Activated CD4-positive, alpha-beta T cell treated with anti-CD3 and anti-CD28 coated beads, Interleukin-10, Interleukin-2, amounts not matched to agents 100 ng/mL and 50 ng/mL, durations not matched to agents 16 hours and 8 hours (primary cell): ENCODE data around the gene PGBD1.

ENCODE experiments used
- DNase-seq: peaks from one replicate; pipeline ENCODE4 v3.0.0-alpha.2; 2020

Gene PGBD1

DNA sequence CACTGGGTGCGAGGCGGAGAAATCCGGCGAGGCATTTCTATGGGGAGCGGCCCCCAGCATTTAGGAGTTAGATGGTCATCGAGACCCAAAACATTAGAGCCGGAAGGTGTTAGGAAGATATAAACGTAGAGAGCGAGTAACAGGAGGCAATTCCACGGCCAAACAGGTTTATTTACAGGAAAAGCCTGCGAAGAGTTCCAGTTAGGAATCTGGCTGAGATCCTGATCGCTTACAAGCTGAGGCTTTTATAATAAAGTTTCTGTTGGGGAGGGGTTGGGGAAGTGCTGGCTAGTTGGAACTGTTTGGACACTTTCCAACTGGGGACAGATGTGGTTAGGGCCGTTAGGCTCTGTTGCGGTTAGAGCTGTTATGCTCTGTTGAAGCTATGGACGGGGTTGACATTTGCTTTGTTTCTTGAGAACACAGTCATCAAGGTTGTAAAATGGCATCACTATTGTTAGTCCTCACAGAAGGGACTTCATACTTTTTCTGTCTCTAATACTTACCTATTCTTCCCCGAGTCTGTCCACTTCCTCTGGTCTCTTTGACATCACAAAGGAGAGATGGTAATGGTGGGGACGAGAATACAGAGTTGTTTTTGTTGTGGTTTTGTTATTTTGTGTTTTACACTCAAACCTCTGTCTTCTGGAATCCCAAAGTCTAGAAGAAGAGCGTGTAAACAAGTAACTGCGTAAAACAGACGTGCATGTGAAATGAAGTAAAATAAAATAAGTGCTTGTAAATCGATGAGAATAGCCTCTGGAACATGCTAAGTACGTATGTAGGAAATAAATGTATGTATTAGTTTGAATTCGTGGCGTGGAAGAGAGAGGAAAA, 55.1 kb downstream of the PGBD1 start:
- peak; percentile 14 for DNase-seq

DNA sequence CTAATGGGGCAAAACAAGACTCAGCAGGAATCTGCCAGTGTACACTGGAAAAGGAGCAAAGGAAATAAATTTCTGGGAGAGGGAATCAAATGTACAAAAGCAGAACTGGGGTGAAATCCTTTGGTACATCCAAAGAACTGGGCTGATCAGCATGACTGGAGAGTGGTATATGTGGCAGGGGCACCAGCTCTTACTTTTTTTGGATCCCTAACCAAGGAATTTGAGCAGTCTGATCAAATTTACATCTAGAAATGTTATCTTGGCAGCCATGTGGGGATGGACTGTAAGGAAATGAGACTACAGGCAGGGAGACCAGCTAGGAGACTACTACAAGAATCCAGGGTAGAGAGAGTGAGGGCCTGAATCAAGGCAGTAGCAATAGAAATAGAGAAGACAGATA, 55.7 kb downstream of the PGBD1 start:
- no peak for DNase-seq

DNA sequence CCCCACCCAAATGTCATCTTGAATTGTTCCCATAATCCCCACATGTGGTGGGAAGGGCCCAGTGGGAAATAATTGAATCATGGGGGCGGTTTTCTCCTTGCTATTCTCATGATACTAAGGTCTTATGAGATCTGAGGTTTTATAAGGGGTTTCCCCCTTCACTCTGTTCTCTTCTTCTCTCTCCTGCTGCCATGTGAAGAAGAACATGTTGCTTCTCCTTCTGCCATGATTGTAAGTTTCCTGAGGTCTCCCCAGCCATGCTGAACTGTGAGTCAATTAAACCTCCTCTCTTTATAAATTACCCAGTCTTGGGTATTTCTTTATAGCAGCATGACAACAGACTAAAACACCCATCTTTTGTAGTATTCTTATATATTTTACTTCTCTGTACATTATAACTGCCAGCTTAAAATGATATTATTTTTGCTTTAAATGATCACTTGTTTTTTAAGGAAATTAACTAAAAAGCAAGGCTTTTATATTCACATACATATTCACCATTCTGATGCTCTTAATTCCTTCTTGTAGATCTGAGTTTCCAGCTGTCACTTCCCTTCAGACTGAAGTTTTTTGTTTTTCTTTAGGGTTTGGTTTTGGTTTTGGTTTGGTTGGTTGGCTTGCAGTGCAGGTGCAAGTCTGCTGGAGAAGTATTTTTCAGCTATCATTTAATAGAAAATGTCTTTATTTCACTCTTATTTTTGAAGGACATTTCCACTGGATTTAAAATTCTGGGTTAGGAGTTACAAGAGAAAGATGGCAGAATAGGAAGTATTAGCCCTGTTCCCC, 59.1 kb downstream of the PGBD1 start:
- no peak for DNase-seq

DNA sequence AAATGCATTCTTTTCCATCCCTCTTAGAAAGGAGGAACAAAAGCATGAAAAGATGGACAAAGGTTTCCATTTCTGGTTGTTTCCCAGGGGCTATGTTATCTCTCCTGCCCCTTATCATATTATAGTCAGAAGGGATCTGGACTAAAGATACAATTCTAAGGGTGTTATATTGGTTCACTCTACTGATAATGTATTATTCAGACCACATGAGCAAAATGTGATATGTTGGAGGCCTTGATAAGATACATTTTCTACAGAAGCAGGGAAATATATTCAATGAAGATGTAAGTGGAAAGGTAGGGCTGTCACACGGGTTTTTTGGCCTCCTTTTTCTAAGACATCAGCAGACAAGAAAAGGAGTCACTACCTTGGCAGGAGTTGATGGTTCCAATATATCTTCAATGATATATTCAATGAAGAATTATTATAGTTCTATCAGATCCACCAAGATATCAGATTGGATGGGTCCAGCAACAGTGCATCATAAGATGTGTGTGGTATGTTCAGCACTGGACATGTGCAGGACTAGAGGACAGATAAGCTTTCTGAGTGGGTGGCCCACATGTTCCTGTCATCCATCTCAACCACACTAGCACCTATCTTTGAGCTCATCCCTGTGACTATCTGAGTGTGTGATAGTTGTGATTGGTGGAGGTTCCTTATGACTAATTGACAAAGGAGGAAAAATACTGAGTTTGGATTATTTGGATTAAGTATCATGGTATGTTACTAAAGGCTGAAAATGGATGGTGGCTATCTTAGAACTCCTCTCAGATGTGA, 62.7 kb downstream of the PGBD1 start:
- DNase-seq = no peak

DNA sequence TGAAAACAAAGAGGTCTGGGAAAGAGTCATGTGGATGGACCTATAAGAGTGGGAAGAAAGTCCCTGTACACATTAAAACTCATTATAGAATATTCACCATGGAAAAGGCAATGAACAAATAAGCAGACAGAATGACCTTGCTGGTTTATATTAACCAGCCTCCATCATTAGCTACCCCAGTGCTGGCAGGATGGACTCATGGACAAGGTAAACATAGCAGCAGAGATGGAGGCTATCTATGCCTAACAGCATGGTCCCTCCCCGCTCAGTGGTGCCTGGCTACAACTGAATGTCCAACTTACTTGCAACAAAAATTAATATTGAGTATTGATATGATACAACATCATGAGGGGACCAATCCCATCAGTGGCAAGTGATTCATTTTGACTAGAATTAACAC, 63.8 kb downstream of the PGBD1 start:
- no peak for DNase-seq

DNA sequence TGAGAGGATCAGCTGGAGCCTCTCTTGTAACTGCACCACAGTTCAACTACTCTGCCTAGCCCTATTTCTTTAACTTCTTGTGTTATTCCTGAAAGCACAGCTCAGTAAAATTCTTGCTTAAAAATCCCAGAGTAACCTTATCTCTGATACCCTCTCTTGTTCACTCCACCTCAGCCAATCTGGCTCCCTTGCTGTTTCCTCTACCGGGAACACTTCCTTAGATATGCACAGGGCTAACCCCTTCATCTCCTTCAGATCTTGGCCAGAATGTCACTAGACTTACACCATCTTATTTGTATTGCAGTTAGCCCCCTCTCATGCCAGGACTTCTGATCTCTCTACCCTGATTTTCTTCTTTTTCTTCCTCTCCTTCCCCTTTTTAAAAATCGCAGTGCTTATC, 65.7 kb downstream of the PGBD1 start:
- no peak for DNase-seq

DNA sequence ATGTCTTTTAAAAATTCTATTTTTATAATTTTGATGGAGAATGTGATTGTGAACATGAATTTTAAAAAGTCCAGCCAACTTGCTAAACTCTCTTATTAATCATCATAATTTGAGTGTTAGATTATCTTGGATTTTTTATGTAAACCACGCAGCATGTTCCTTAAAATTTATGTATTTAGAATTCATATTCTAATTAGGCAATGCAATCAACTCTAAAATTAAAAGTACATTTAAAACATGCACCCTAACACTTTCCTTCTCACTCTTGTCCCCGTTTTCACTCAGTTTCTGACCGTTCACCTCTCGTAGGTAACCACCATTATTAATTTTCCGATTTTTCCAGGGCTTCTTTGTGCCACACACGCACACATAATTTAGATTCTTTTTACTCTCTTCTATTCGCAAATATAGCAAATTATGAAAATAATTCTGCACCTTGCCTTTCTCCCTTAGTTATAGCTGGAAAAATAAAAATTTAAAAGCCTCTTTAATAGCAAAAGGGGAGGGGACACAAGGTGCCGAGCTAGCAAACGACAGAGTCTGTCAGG, 68.0 kb downstream of the PGBD1 start:
- no peak for DNase-seq

DNA sequence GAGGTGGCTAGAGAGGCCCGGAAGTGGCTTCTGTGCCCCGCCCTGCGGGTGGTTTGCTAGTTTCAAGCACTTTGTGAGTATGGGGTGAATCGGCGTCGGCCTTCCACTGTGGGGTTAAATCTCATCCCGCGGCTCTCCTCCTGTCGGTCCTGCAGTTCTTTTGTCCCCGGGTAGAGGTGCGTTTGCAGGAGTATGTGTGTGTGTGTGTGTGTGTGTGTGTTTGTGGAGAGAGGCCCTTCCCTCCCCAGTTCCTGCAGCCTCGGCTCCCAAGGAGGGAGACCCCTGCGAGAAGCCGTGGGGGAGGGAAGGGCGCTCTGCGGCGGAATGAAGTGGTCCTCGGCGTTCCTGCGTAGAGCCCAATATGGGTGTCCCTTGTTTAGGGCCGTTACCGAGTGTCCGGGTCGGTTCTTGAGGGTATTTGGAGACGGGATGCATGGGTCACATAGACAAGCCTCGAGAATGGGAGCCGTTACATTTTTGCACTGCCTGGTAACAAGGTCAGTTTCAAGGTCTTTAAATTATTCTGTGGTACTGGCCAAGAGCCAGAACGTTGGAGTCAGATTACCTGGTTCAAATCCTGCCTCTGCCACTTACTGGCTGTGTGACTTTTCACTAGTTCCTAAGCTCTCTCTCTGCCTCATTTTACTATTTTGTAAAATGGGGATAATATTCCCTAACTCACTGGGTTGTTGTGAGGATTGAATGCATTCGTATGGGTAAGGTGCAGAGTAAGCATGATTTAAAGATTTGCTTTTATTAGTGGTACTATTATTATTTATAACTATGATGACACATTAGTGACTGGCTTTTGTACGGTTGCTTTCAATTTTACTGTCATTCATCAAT, 68.7 kb downstream of the PGBD1 start, which contains the start of gene ZKSCAN3:
Gene ZKSCAN3, plus strand, starts transcription at position 56 of the 846 bp plus-strand sequence. CDS start 9,640 bp downstream, outside the sequence.
- DNase-seq = peak; percentile 91

DNA sequence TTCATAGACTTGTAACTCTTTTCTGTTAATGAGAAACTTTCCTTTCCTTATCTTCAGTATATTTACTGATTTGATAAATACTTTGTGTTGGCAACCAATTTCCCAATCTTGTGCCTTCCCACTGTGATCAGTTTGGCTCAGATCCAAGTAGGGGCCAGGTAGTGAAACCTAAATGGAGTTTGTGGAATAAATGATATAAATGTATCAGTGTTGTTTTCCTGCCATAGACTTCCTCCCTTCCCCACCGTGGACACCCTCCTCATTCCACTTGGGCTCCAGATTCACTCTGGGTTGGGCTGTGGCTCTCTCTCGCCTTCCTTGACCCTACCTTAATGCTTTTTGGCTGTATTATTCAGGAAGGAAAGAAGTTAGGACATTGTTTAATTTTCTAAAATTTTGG, 69.7 kb downstream of the PGBD1 start:
- no peak for DNase-seq

DNA sequence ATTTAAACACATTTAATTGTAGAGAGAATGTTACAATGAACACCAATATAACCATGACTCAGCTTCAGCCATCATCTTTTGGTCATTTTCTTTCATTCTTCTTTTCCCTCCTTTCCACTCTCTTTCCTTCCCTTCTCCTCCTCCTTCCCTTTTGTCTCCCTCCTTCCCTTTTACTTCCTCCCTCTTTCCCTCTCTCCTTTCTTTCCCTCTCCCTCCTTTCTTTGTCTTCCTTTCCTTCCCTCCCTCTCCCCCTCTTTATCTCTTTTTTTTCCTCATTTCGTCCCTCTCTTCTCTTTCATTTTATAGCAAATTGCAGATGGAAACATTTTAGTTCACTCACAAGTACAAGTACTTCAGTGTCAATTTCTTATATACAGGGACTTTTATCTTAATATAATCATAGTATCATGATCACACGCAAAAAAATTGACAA, 70.1 kb downstream of the PGBD1 start:
- DNase-seq = no peak
